GM23338 (cell line): ENCODE results near the gene SYP. TPM values are rescaled to one million over a fixed set of nuclear protein-coding genes. Genes with fewer than 3 reads are reported as not detected.

Experiments used
- ATAC-seq: fragments of 200-7000 bp; cut with Tn5 transposase; 3 replicates; pipeline ENCODE4 v1.9.1; 2020
- DNase-seq: peaks from one replicate; pipeline ENCODE4 v3.0.0-alpha.2; 2015; ENCODE audit warnings: low spot score
- H2AFZ ChIP-seq: fragments of 200-600 bp; sonication (generic); 2 replicates; pipeline ENCODE4 v1.8.0; 2016; ENCODE audit warnings: antibody characterized with exemption, mild to moderate bottlenecking, moderate library complexity
- H3F3A ChIP-seq: fragments of 200-600 bp; sonication (generic); replicated peaks from 2 replicates; pipeline ENCODE4 v1.8.0; 2017; ENCODE audit warnings: antibody characterized with exemption, mixed run types, low read depth
- H3K27ac ChIP-seq: fragments of 200-600 bp; sonication (generic); 2 replicates; pipeline ENCODE4 v1.6.1; 2016; ENCODE audit warnings: low read depth
- H3K27me3 ChIP-seq: fragments of 200-600 bp; sonication (generic); 2 replicates; pipeline ENCODE4 v1.8.0; 2016; ENCODE audit warnings: mild to moderate bottlenecking, mixed run types, moderate library complexity; ENCODE audit not compliant: insufficient read depth
- H3K36me3 ChIP-seq: fragments of 200-600 bp; sonication (generic); 2 replicates; pipeline ENCODE4 v1.8.0; 2016; ENCODE audit warnings: mild to moderate bottlenecking; ENCODE audit not compliant: insufficient read depth
- H3K4me1 ChIP-seq: fragments of 200-600 bp; sonication (generic); 2 replicates; pipeline ENCODE4 v1.8.0; 2016; ENCODE audit warnings: mild to moderate bottlenecking, moderate library complexity; ENCODE audit not compliant: insufficient read depth
- H3K4me2 ChIP-seq: fragments of 200-600 bp; sonication (generic); 2 replicates; pipeline ENCODE4 v1.7.1; 2017; ENCODE audit warnings: mixed run types
- H3K4me3 ChIP-seq: fragments of 200-600 bp; sonication (generic); 2 replicates; pipeline ENCODE4 v1.6.1; 2016; ENCODE audit warnings: mixed run types
- H3K79me2 ChIP-seq: fragments of 200-600 bp; sonication (generic); replicated peaks from 2 replicates; pipeline ENCODE4 v1.8.0; 2017; ENCODE audit warnings: mild to moderate bottlenecking; ENCODE audit not compliant: insufficient read depth
- H3K9me2 ChIP-seq: fragments of 200-600 bp; sonication (generic); 2 replicates; pipeline ENCODE4 v1.8.0; 2017; ENCODE audit not compliant: insufficient read depth
- H4K20me1 ChIP-seq: fragments of 200-600 bp; sonication (generic); replicated peaks from 2 replicates; pipeline ENCODE4 v1.8.0; 2017; ENCODE audit warnings: mild to moderate bottlenecking; ENCODE audit not compliant: insufficient read depth
- H3K27ac Mint-ChIP-seq: 2 replicates; pipeline ENCODE4 v1.8.0; 2020; ENCODE audit warnings: inconsistent platforms, mild to moderate bottlenecking, moderate library complexity, mixed read lengths
- H3K27me3 Mint-ChIP-seq: 3 replicates; pipeline ENCODE4 v1.8.0; 2022; ENCODE audit warnings: low read depth, mild to moderate bottlenecking, moderate library complexity, mixed read lengths, inconsistent platforms; ENCODE audit not compliant: insufficient read depth, poor library complexity
- H3K36me3 Mint-ChIP-seq: 3 replicates; pipeline ENCODE4 v1.8.0; 2021; ENCODE audit warnings: low read depth, mild to moderate bottlenecking, inconsistent platforms, moderate library complexity, mixed read lengths
- H3K4me1 Mint-ChIP-seq: 3 replicates; pipeline ENCODE4 v1.8.0; 2020; ENCODE audit warnings: mild to moderate bottlenecking, inconsistent platforms, mixed read lengths
- H3K4me3 Mint-ChIP-seq: 3 replicates; pipeline ENCODE4 v1.8.0; 2021; ENCODE audit warnings: moderate library complexity, mild to moderate bottlenecking, inconsistent platforms, mixed read lengths
- H3K9me3 Mint-ChIP-seq: 3 replicates; pipeline ENCODE4 v1.8.0; 2020; ENCODE audit warnings: moderate library complexity, mild to moderate bottlenecking, inconsistent platforms, mixed read lengths
- CREB1 ChIP-seq: fragments of 250-450 bp; sonication (Bioruptor Pico); IDR thresholded peaks from 2 replicates; pipeline ENCODE4 v1.5.0; 2020; ENCODE audit warnings: low read depth, mild to moderate bottlenecking, moderate library complexity
- EZH2 ChIP-seq: fragments of 200-600 bp; sonication (generic); IDR thresholded peaks from one replicate; pipeline ENCODE4 v1.8.0; 2017; ENCODE audit warnings: antibody characterized with exemption, mild to moderate bottlenecking, low read depth; ENCODE audit not compliant: unreplicated experiment
- EZH2phosphoT487 ChIP-seq: fragments of 200-600 bp; sonication (generic); IDR thresholded peaks from one replicate; pipeline ENCODE4 v1.8.1; 2018; ENCODE audit warnings: antibody characterized with exemption; ENCODE audit not compliant: unreplicated experiment
- JUNB ChIP-seq: IDR thresholded peaks from one replicate; pipeline ENCODE4 v1.6.1; 2016; ENCODE audit warnings: antibody characterized with exemption; ENCODE audit not compliant: unreplicated experiment
- NANOG ChIP-seq: IDR thresholded peaks from 2 replicates; pipeline ENCODE4 v1.6.1; 2016; ENCODE audit warnings: antibody characterized with exemption, borderline replicate concordance
- POLR2AphosphoS5 ChIP-seq: IDR thresholded peaks from 2 replicates; pipeline ENCODE4 v1.6.1; 2016; ENCODE audit warnings: antibody characterized with exemption, low read depth
- STAT1 ChIP-seq: IDR thresholded peaks from one replicate; pipeline ENCODE4 v1.6.1; 2016; ENCODE audit warnings: antibody characterized with exemption; ENCODE audit not compliant: unreplicated experiment
- ZNF331 ChIP-seq: fragments of 250-450 bp; sonication (Bioruptor Pico); IDR thresholded peaks from 2 replicates; pipeline ENCODE4 v1.5.0; 2020; ENCODE audit warnings: low read depth, mild to moderate bottlenecking, moderate library complexity
- polyA plus RNA-seq: library from polyadenylated mRNA; unstranded; fragments of >200 nt; fragmentation: Nextera tagmentation; extraction: Ambion mirVana; gene quantifications from 2 replicates; pipeline ENCODE4 v1.2.1, GENCODE V29; 2016
- total RNA-seq: library from RNA; depleted of rRNA; stranded (reverse); fragments of >200 nt; shearing (Covaris generic); gene quantifications from 2 replicates; pipeline ENCODE4 v1.2.3, GENCODE V29; 2014
- TF ChIP-seq, protein P1 (sequence below), 2 experiments: fragments of 200-600 bp in 1 of 2; sonication (generic) in 1 of 2; conservative IDR thresholded peaks; 2 replicates each; pipeline versions ENCODE4 v1.5.1 to v1.6.1; 2016 to 2017; ENCODE audit warnings: antibody characterized with exemption in 2 of 2, low read depth in 2 of 2, mild to moderate bottlenecking in 2 of 2, moderate library complexity in 1 of 2
- TF ChIP-seq, protein P2 (sequence below): fragments of 250-450 bp; sonication (Bioruptor Pico); IDR thresholded peaks from 2 replicates; pipeline ENCODE4 v1.5.0; 2020; ENCODE audit warnings: mild to moderate bottlenecking, moderate library complexity
- TF ChIP-seq, protein P3 (sequence below): IDR thresholded peaks from 2 replicates; pipeline ENCODE4 v1.6.1; 2016; ENCODE audit warnings: antibody characterized with exemption

The SYP gene
- total and polyA plus RNA-seq, 2 experiments from 2014 or later, result 3.7 to 9.1 TPM

DNA sequence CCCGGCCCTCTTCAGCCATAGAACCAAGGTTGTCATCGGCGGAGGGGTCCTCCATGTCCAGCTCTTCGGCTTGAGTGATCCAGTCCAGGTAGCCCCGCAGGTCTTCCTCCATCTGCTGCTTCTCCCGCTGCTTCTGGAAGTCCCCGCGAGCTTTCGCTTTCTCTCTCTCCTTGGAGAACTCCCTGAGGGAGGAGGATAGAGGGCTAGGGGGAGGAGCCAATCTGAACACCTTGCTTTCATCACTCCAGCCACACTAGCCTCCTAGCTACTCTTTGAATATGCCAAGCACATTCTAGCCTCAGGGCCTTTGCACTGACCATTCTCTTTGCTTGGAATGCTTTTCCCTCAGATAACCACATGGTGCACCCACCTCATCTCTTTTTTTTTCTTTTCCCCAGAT, 27.0 kb upstream of the SYP start:
- peaks cover 10% of the 10 kb centered on the region; the same call in 2 of the 3 replicates for H3K4me1 Mint-ChIP-seq
- Histone ChIP-seq H3K27me3 (no peaks in the 10 kb centered on the region), H4K20me1 (no peaks in the 10 kb centered on the region), H3K27ac (no peak overlapping the region), H2AFZ (no peak overlapping the region), H3K4me1 (no peaks in the 10 kb centered on the region), H3K36me3 (no peaks in the 10 kb centered on the region), H3F3A (no peaks in the 10 kb centered on the region), H3K4me2 (no peak overlapping the region), H3K9me2 (no peaks in the 10 kb centered on the region), H3K79me2 (no peaks in the 10 kb centered on the region), H3K4me3 (no peak overlapping the region)
- no peak overlapping the region for H3K27ac Mint-ChIP-seq
- no peak for TF ChIP-seq POLR2AphosphoS5
- TF ChIP-seq, protein P1, sequence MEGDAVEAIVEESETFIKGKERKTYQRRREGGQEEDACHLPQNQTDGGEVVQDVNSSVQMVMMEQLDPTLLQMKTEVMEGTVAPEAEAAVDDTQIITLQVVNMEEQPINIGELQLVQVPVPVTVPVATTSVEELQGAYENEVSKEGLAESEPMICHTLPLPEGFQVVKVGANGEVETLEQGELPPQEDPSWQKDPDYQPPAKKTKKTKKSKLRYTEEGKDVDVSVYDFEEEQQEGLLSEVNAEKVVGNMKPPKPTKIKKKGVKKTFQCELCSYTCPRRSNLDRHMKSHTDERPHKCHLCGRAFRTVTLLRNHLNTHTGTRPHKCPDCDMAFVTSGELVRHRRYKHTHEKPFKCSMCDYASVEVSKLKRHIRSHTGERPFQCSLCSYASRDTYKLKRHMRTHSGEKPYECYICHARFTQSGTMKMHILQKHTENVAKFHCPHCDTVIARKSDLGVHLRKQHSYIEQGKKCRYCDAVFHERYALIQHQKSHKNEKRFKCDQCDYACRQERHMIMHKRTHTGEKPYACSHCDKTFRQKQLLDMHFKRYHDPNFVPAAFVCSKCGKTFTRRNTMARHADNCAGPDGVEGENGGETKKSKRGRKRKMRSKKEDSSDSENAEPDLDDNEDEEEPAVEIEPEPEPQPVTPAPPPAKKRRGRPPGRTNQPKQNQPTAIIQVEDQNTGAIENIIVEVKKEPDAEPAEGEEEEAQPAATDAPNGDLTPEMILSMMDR (conservative IDR thresholded peaks at IDR 0.05; ENCODE audit: low read depth in 2 of 2), result no peak
- no peak for TF ChIP-seq EZH2phosphoT487
- no peak for TF ChIP-seq NANOG
- H3K27me3 Mint-ChIP-seq, result peaks cover 13% of the 10 kb centered on the region
- ATAC-seq (no peak), DNase-seq (no peak)
- no peaks in the 10 kb centered on the region for H3K9me3 Mint-ChIP-seq
- H3K36me3 Mint-ChIP-seq, result no peaks in the 10 kb centered on the region; the same call in 2 of the 3 replicates
- H3K4me3 Mint-ChIP-seq, result no peak overlapping the region

DNA sequence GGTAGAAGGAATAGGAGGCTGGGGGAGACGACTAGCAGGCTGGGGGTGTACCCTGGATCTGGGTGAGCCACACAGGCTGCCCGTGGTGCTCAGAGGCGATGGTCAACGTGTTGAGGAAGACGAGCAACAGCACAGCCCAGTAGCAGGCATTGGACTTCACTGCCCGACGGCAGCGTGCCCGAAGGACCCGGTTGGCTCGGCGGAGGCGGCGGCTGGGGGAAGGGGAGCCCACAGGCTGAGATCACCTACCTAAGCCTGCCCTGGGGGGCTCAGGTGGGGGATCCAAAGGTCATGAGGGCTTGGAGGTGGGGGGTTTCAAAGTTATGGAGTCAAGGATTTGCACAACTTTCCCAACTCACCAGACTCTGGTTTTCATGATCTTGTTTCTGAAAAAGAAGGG, 25.9 kb upstream of the SYP start:
- no peak overlapping the region for H3K4me3 Mint-ChIP-seq
- no peak overlapping the region for H3K27ac ChIP-seq
- no peaks in the 10 kb centered on the region for H3K4me1 ChIP-seq
- peaks cover 6% of the 10 kb centered on the region; the same call in 2 of the 3 replicates for H3K4me1 Mint-ChIP-seq
- no peak overlapping the region for H3K4me2 ChIP-seq
- H4K20me1 ChIP-seq, result no peaks in the 10 kb centered on the region
- no peak overlapping the region for H3K4me3 ChIP-seq
- peaks cover 13% of the 10 kb centered on the region for H3K27me3 Mint-ChIP-seq
- no peaks in the 10 kb centered on the region for H3K79me2 ChIP-seq
- no peak overlapping the region for H3K27ac Mint-ChIP-seq
- no peak for ATAC-seq
- no peak for DNase-seq
- no peaks in the 10 kb centered on the region; the same call in 2 of the 3 replicates for H3K36me3 Mint-ChIP-seq
- no peaks in the 10 kb centered on the region for H3F3A ChIP-seq
- H3K36me3 ChIP-seq, result no peaks in the 10 kb centered on the region
- H3K9me3 Mint-ChIP-seq, result no peaks in the 10 kb centered on the region
- no peaks in the 10 kb centered on the region for H3K9me2 ChIP-seq
- H3K27me3 ChIP-seq, result no peaks in the 10 kb centered on the region
- no peak overlapping the region for H2AFZ ChIP-seq
- TF ChIP-seq JUNB (no peak), EZH2 (no peak), NANOG (no peak), POLR2AphosphoS5 (no peak), EZH2phosphoT487 (no peak), CREB1 (CRISPR knock-in tag) (no peak), ZNF331 (CRISPR knock-in tag) (no peak), STAT1 (no peak)
- TF ChIP-seq, protein P2, sequence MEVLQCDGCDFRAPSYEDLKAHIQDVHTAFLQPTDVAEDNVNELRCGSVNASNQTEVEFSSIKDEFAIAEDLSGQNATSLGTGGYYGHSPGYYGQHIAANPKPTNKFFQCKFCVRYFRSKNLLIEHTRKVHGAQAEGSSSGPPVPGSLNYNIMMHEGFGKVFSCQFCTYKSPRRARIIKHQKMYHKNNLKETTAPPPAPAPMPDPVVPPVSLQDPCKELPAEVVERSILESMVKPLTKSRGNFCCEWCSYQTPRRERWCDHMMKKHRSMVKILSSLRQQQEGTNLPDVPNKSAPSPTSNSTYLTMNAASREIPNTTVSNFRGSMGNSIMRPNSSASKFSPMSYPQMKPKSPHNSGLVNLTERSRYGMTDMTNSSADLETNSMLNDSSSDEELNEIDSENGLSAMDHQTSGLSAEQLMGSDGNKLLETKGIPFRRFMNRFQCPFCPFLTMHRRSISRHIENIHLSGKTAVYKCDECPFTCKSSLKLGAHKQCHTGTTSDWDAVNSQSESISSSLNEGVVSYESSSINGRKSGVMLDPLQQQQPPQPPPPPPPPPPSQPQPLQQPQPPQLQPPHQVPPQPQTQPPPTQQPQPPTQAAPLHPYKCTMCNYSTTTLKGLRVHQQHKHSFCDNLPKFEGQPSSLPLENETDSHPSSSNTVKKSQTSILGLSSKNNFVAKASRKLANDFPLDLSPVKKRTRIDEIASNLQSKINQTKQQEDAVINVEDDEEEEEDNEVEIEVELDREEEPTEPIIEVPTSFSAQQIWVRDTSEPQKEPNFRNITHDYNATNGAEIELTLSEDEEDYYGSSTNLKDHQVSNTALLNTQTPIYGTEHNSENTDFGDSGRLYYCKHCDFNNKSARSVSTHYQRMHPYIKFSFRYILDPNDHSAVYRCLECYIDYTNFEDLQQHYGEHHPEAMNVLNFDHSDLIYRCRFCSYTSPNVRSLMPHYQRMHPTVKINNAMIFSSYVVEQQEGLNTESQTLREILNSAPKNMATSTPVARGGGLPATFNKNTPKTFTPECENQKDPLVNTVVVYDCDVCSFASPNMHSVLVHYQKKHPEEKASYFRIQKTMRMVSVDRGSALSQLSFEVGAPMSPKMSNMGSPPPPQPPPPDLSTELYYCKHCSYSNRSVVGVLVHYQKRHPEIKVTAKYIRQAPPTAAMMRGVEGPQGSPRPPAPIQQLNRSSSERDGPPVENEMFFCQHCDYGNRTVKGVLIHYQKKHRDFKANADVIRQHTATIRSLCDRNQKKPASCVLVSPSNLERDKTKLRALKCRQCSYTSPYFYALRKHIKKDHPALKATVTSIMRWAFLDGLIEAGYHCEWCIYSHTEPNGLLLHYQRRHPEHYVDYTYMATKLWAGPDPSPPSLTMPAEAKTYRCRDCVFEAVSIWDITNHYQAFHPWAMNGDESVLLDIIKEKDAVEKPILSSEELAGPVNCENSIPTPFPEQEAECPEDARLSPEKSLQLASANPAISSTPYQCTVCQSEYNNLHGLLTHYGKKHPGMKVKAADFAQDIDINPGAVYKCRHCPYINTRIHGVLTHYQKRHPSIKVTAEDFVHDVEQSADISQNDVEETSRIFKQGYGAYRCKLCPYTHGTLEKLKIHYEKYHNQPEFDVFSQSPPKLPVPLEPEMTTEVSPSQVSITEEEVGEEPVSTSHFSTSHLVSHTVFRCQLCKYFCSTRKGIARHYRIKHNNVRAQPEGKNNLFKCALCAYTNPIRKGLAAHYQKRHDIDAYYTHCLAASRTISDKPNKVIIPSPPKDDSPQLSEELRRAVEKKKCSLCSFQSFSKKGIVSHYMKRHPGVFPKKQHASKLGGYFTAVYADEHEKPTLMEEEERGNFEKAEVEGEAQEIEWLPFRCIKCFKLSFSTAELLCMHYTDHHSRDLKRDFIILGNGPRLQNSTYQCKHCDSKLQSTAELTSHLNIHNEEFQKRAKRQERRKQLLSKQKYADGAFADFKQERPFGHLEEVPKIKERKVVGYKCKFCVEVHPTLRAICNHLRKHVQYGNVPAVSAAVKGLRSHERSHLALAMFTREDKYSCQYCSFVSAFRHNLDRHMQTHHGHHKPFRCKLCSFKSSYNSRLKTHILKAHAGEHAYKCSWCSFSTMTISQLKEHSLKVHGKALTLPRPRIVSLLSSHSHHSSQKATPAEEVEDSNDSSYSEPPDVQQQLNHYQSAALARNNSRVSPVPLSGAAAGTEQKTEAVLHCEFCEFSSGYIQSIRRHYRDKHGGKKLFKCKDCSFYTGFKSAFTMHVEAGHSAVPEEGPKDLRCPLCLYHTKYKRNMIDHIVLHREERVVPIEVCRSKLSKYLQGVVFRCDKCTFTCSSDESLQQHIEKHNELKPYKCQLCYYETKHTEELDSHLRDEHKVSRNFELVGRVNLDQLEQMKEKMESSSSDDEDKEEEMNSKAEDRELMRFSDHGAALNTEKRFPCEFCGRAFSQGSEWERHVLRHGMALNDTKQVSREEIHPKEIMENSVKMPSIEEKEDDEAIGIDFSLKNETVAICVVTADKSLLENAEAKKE (CRISPR knock-in tag), result no peak
- TF ChIP-seq, protein P1 (conservative IDR thresholded peaks at IDR 0.05; ENCODE audit: low read depth in 2 of 2), result no peak
- TF ChIP-seq, protein P3, sequence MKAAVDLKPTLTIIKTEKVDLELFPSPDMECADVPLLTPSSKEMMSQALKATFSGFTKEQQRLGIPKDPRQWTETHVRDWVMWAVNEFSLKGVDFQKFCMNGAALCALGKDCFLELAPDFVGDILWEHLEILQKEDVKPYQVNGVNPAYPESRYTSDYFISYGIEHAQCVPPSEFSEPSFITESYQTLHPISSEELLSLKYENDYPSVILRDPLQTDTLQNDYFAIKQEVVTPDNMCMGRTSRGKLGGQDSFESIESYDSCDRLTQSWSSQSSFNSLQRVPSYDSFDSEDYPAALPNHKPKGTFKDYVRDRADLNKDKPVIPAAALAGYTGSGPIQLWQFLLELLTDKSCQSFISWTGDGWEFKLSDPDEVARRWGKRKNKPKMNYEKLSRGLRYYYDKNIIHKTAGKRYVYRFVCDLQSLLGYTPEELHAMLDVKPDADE, result no peak
